Measurements from ENCODE around the gene ELL3. TPM values are rescaled to one million over a fixed set of nuclear protein-coding genes. Genes with fewer than 3 reads are reported as not detected.
A peak's percentile ranks its signal among the peaks of the same experiment; 100 is the strongest.
"Not testable (repeated sequence)": the region's sequence is repeated elsewhere in the genome, so short reads cannot be mapped to it uniquely, and the experiment has no call there.

Gene ELL3
- 0.51 TPM for total RNA-seq (ENCODE audit: unreplicated experiment)
- long read RNA-seq, result 0 reads

GRCh38 chr15:43776718-43777266 lies at the start of gene ELL3:
ELL3 (minus strand) TSS chr15:43776966; CDS start chr15:43776901, 65 bp downstream.
- no peak for TF ChIP-seq CTCF (IDR thresholded peaks at IDR 0.05; ENCODE audit: partially characterized antibody, unreplicated experiment)
- no peak within 1 kb of the TSS for H3K27ac Mint-ChIP-seq (ENCODE audit: unreplicated experiment)
- H3K4me1 Mint-ChIP-seq (ENCODE audit: low read depth, unreplicated experiment), result no peaks in the 10 kb centered on the region
- H3K36me3 Mint-ChIP-seq (ENCODE audit: unreplicated experiment), result no peaks in the 10 kb centered on the region
- no peaks in the 10 kb centered on the region for H3K27me3 Mint-ChIP-seq (ENCODE audit: unreplicated experiment)
- H3K4me3 Mint-ChIP-seq (ENCODE audit: unreplicated experiment), result peak within 1 kb of the TSS; percentile 82
- H3K9me3 Mint-ChIP-seq (ENCODE audit: unreplicated experiment), result peaks cover 4% of the 10 kb centered on the region
- no peak for DNase-seq

- Mint-ChIP-seq H3K36me3 (ENCODE audit: unreplicated experiment) (no peaks in the 10 kb centered on the region), H3K27ac (ENCODE audit: unreplicated experiment) (no peak overlapping the region), H3K9me3 (ENCODE audit: unreplicated experiment) (peaks cover 5% of the 10 kb centered on the region), H3K4me3 (ENCODE audit: unreplicated experiment) (peak overlapping the region; percentile 49), H3K27me3 (ENCODE audit: unreplicated experiment) (peaks cover 2% of the 10 kb centered on the region), H3K4me1 (ENCODE audit: low read depth, unreplicated experiment) (no peaks in the 10 kb centered on the region)
- no peak for TF ChIP-seq CTCF (IDR thresholded peaks at IDR 0.05; ENCODE audit: partially characterized antibody, unreplicated experiment)
- DNase-seq, result no peak
Observed at GRCh38 chr15:43826029-43826507, 49.3 kb upstream of the ELL3 start.

- H3K27ac Mint-ChIP-seq (ENCODE audit: unreplicated experiment); H3K9me3 Mint-ChIP-seq (ENCODE audit: unreplicated experiment); H3K27me3 Mint-ChIP-seq (ENCODE audit: unreplicated experiment); H3K36me3 Mint-ChIP-seq (ENCODE audit: unreplicated experiment); H3K4me1 Mint-ChIP-seq (ENCODE audit: low read depth, unreplicated experiment); H3K4me3 Mint-ChIP-seq (ENCODE audit: unreplicated experiment); DNase-seq: not testable (repeated sequence)
Observed at GRCh38 chr15:43825305-43825704, 48.5 kb upstream of the ELL3 start.

- H3K27ac Mint-ChIP-seq (ENCODE audit: unreplicated experiment), result peak within 1 kb of the TSS; percentile 94
- peaks cover 2% of the 10 kb centered on the region for H3K27me3 Mint-ChIP-seq (ENCODE audit: unreplicated experiment)
- H3K4me1 Mint-ChIP-seq (ENCODE audit: low read depth, unreplicated experiment), result no peaks in the 10 kb centered on the region
- TF ChIP-seq CTCF (IDR thresholded peaks at IDR 0.05; ENCODE audit: partially characterized antibody, unreplicated experiment), result no peak
- H3K4me3 Mint-ChIP-seq (ENCODE audit: unreplicated experiment), result peak within 1 kb of the TSS; percentile 100
- DNase-seq, result peak; percentile 89
- no peaks in the 10 kb centered on the region for H3K36me3 Mint-ChIP-seq (ENCODE audit: unreplicated experiment)
- H3K9me3 Mint-ChIP-seq (ENCODE audit: unreplicated experiment), result peaks cover 5% of the 10 kb centered on the region
Observed at GRCh38 chr15:43824302-43825246, 47.8 kb upstream of the ELL3 start, which contains the start of gene MFAP1. MFAP1 (minus strand) TSS chr15:43824690; CDS start chr15:43824569, 121 bp downstream.

GRCh38 chr15:43821505-43821904 lies 44.7 kb upstream of the ELL3 start:
- H3K27me3 Mint-ChIP-seq (ENCODE audit: unreplicated experiment), result peaks cover 2% of the 10 kb centered on the region
- H3K4me3 Mint-ChIP-seq (ENCODE audit: unreplicated experiment), result no peak overlapping the region

GRCh38 chr15:43815064-43815463 lies 38.3 kb upstream of the ELL3 start:
- not testable (repeated sequence) for DNase-seq; H3K4me1 Mint-ChIP-seq (ENCODE audit: low read depth, unreplicated experiment); H3K9me3 Mint-ChIP-seq (ENCODE audit: unreplicated experiment)

More at GRCh38 chr15:43821505-43821904, 44.7 kb upstream of the ELL3 start:
- TF ChIP-seq CTCF (IDR thresholded peaks at IDR 0.05; ENCODE audit: partially characterized antibody, unreplicated experiment), result no peak
- Mint-ChIP-seq H3K27ac (ENCODE audit: unreplicated experiment) (no peak overlapping the region), H3K9me3 (ENCODE audit: unreplicated experiment) (peaks cover 5% of the 10 kb centered on the region), H3K36me3 (ENCODE audit: unreplicated experiment) (no peaks in the 10 kb centered on the region), H3K4me1 (ENCODE audit: low read depth, unreplicated experiment) (no peaks in the 10 kb centered on the region)
- no peak for DNase-seq

More at GRCh38 chr15:43815064-43815463, 38.3 kb upstream of the ELL3 start:
- not testable (repeated sequence) for H3K36me3 Mint-ChIP-seq (ENCODE audit: unreplicated experiment); H3K27ac Mint-ChIP-seq (ENCODE audit: unreplicated experiment); H3K27me3 Mint-ChIP-seq (ENCODE audit: unreplicated experiment)
- peak overlapping the region; percentile 7 for H3K4me3 Mint-ChIP-seq (ENCODE audit: unreplicated experiment)

All from glutamatergic neuron (in vitro differentiated cells).